GM21515 (cell line): ENCODE results near the gene DNM3.
A peak's percentile ranks its signal among the peaks of the same experiment; 100 is the strongest.

Experiments
- ATAC-seq: cut with Tn5 transposase; IDR thresholded peaks from one replicate; pipeline ENCODE4 v1.9.1; 2021; ENCODE audit not compliant: unreplicated experiment

DNM3 gene

GRCh38 chr1:171916315-171916771 lies 75.0 kb downstream of the DNM3 start:
- ATAC-seq, result no peak

- no peak for ATAC-seq
Observed at GRCh38 chr1:171917331-171917730, 76.0 kb downstream of the DNM3 start.

DNA sequence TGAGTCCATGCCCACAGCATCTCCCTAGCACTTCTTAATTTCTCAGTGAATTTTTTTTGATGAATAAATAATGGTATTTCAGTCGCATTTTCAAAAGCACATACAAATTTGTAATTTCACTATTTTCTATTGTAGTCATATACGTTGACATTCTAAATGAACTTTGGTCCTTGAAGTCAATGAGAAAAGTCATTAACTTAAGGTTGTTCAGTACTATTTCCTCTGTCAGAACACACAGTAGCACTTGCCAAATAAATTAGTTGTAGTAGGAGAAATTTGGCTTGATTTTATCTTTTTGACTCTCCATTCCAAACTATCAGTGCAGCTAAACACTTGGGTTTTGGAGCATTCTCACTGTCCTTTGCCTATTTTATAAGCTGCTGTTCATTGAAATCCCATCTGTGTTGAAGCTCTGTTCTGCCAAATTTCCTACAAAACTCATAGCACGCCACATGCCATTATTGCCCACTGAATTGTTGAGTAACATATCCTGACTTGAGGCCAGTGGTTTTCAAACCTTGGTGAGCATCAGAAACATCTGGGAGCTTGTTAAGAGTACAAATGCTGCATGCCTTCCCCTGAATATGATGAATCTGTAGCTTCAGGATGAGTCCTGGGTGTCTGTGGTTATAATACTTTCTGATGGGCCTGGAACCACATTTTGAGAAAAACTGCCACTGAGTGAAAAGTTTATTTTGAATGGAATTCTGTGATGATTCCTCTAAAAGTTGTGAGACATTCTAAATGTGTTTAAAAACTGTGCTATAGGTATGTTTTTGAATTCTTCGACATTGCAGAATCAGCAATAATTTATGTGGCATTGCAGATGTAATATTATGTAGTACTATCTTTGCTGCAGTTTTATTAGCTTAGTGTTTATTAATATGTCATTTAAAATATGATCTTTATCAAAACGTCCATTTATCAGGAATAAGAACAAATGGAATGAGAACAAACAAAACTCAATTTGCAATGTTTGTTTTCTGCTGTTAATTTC lies 78.9 kb downstream of the DNM3 start:
- ATAC-seq, result no peak

- no peak for ATAC-seq
Observed at GRCh38 chr1:171922999-171923398, 81.7 kb downstream of the DNM3 start.

GRCh38 chr1:171929121-171929520 lies 87.8 kb downstream of the DNM3 start:
- no peak for ATAC-seq

DNA sequence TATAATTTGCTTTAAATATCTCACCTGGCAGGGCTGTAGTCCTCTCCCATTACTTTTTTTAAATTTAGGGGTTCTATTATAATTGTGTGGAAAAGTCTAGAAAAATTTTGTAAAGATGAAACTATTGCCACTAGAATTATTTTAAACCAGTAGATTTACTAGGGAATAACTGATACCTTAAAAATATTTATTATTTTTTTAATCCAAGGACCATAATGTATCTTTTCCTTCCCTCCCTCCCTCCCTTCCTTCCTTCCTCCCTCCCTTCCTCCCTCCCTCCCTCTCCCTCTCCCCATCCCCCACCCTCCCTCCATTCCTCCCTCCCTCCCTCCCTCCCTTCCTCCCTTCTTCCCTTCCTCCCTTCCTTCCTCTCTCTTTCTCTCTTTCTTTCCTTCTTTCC lies 90.5 kb downstream of the DNM3 start:
- ATAC-seq, result no peak

DNA sequence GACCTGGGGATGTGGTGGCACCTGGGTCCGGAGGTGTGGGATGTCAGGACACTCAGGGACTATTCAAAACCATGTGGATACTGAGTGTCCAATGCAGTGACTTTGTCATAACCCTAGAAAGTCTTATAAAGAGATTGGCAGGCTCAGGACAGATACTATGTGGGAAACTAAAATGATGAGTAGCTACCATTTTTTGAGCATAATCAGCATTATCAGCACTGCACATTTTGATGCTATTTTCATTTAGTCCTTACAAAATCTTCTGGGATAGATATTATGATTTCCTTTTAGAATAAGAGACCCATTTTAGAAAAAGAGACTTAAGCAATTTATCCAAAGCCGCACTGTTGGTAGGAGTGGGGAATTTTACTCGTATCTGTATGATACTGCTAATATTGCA lies 93.4 kb downstream of the DNM3 start:
- ATAC-seq, result no peak

DNA sequence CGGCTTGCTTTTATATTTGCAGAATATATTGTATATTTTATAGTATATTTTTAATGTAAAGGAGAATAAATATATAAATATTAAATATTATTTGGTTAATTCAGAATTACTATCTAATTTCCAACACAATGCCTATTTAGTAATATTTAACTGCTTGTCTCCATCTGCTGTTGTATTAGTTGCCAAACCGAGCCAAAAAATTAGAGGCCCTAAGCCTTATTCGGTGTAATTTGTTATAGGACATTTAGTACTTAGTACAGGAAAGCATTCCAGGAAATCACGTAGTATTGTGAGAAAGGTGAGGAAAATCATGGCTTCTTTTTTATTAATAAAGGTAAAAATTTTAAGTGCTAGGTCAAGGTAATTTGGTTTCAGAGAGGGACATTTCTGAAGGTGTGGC lies 93.8 kb downstream of the DNM3 start:
- ATAC-seq, result no peak

- no peak for ATAC-seq
Observed at GRCh38 chr1:171935664-171936063, 94.4 kb downstream of the DNM3 start.

DNA sequence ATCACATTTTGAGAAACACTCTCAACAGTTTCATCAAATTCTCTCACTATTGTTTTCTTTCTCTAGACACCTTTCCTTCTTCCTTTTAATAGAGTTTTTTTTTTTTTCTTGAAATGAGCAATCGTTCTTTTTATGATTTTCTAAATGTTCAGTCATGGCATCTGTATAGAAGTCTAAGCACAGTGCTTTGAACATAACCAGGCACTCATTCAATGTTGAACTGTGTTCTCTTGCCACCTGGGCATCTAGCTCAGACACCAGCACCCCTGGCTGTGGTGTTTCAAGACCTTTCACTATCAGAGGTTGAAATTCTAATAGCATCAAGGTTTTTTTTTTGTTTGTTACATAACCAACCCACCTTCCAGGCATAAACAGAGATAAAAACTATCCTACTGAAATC lies 96.6 kb downstream of the DNM3 start:
- no peak for ATAC-seq

- ATAC-seq, result no peak
Observed at GRCh38 chr1:171939740-171940139, 98.4 kb downstream of the DNM3 start.

- ATAC-seq, result no peak
Observed at GRCh38 chr1:171940368-171940767, 99.1 kb downstream of the DNM3 start.

- no peak for ATAC-seq
Observed at GRCh38 chr1:171941920-171942319, 100.6 kb downstream of the DNM3 start.

GRCh38 chr1:171943973-171944561 lies 102.8 kb downstream of the DNM3 start:
- ATAC-seq, result no peak

GRCh38 chr1:171948511-171948910 lies 107.2 kb downstream of the DNM3 start:
- no peak for ATAC-seq

DNA sequence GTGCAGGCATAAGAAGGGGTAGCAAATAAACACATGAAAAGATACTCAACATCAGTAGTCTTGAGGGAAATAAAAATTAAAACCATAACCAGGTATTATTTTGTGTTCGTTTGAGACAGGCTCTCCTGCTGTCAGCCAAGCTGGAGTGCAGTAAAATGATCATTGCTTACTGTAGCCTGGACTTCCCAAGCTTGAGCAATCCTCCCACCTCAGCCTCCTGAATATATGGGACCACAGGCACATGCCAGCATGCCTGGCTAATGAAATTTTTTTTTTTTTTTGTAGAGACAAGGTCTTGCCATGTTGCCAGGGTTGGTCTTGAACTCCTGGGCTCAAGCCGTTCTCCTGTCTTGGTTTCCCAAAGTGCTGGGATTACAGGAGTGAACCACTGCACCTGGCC lies 108.0 kb downstream of the DNM3 start:
- no peak for ATAC-seq

GRCh38 chr1:171953835-171954234 lies 112.5 kb downstream of the DNM3 start:
- ATAC-seq, result no peak

DNA sequence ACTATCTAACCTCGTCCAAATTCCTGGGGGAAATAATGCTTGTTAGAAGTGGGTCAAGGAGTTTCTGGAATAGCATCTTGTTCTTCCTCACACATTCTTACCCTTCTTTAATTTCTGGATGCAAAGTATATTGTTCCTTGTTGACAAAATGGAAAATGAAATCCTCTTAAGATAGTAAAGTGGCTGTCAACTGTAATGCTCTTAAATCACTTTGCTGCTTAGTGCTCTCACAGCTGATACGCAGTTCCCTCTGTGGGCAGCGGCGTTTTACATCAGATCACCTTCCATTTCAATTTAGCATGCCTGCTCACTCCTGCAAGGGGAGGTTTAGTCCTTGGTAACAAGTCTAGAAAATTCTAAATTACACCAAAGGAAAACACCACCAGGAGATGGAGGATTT lies 113.1 kb downstream of the DNM3 start:
- ATAC-seq, result no peak

DNA sequence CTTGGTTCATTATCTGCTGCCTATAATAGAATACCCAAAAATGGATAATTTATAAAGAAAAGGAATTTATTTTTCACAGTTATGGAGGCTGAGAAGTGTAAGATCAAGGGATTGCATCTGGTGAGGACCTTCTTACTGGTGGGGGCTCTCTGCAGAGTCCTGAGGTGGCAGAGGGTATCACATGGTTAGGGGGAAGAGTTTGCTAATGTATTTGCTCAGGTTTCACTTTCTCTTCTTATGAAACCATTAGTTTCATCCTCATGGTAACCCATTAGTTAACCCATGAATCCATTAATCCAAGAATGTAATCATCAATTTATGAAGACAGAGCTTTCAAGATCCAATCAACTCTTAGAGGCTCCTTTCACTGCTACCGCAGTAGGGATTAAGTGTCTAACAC lies 120.6 kb downstream of the DNM3 start:
- ATAC-seq, result peak; percentile 61

- ATAC-seq, result no peak
Observed at GRCh38 chr1:171963762-171964161, 122.5 kb downstream of the DNM3 start.

DNA sequence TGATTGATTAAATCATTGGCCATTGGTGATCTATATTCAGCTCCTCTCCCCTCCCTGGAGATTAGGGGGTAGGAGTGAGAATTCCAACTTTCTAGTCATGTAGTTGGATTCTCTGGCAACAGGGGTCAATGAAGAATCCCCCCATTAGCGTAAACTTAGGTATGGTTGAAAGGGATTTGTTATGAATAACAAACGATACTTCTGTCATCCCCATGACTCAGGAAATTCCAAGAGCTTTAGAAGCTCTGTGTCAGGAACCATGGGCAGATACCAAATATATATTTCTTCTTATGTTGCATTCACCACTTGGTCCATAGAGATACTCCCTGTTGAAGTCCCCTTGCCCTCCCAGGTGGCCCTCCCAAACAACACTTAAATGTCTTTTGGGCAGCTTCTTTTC lies 124.5 kb downstream of the DNM3 start:
- no peak for ATAC-seq
